HEK293 (cell line): ENCODE measurements around the gene CBX1.

ENCODE experiments used
- CTCF ChIA-PET: fragments of 350-600 bp; formaldehyde crosslinking; extraction: SDS; loops from one replicate; lab custom pipeline; 2021; ENCODE audit warnings: antibody characterized with exemption; lab: Yijun Ruan, JAX
- POLR2A ChIA-PET: fragments of 300-600 bp; formaldehyde crosslinking; extraction: SDS; loops from one replicate; lab custom pipeline; 2020; ENCODE audit warnings: antibody characterized with exemption, inconsistent platforms; lab: Yijun Ruan, JAX
- H3K27ac ChIP-seq: fragments of 200-500 bp; sonication (Bioruptor generic); 2 replicates; pipeline ENCODE4 v1.5.1; 2014; ENCODE audit warnings: low read depth, low read length, control low read depth, inconsistent platforms; ENCODE audit errors: extremely low read depth
- H3K36me3 ChIP-seq, 2 experiments: fragments of 200-500 bp in 1 of 2; sonication (Bioruptor generic) in 1 of 2; 1 replicate in 1 of 2; 2 replicates in 1 of 2; pipeline ENCODE4 v1.5.1; 2014 to 2017; ENCODE audit warnings: inconsistent platforms in 2 of 2, low read length in 2 of 2; ENCODE audit not compliant: control insufficient read depth in 2 of 2, insufficient read depth in 1 of 2
- H3K4me1 ChIP-seq: fragments of 200-500 bp; sonication (Bioruptor generic); 2 replicates; pipeline ENCODE4 v1.5.1; 2014; ENCODE audit warnings: mild to moderate bottlenecking, low read length, inconsistent platforms; ENCODE audit not compliant: control insufficient read depth, insufficient read depth
- H3K4me3 ChIP-seq: 2 replicates; pipeline ENCODE4 v1.5.1; 2011; ENCODE audit warnings: low read depth, mild to moderate bottlenecking, control low read depth, low read length, moderate library complexity
- H3K9me3 ChIP-seq: fragments of 200-500 bp; sonication (Bioruptor generic); 2 replicates; pipeline ENCODE4 v1.5.1; 2014; ENCODE audit warnings: low read depth, low read length, inconsistent platforms; ENCODE audit not compliant: control insufficient read depth, insufficient read depth
- EGR2 ChIP-seq: fragments of 450-650 bp; formaldehyde crosslinking; IDR thresholded peaks from 2 replicates; pipeline ENCODE4 v1.5.1; 2016; ENCODE audit warnings: low read depth, missing biosample characterization, missing genetic modification characterization
- FEZF1 ChIP-seq: fragments of 450-650 bp; formaldehyde crosslinking; IDR thresholded peaks from 2 replicates; pipeline ENCODE4 v1.5.1; 2016; ENCODE audit warnings: missing biosample characterization, missing genetic modification characterization
- GLI4 ChIP-seq: fragments of 450-650 bp; formaldehyde crosslinking; IDR thresholded peaks from 2 replicates; pipeline ENCODE4 v1.5.1; 2016; ENCODE audit warnings: missing biosample characterization, missing genetic modification characterization
- KLF16 ChIP-seq: fragments of 450-650 bp; formaldehyde crosslinking; IDR thresholded peaks from 2 replicates; pipeline ENCODE4 v1.5.1; 2017; ENCODE audit warnings: missing biosample characterization, missing genetic modification characterization
- MYNN ChIP-seq: fragments of 450-650 bp; formaldehyde crosslinking; IDR thresholded peaks from 2 replicates; pipeline ENCODE4 v1.5.1; 2016; ENCODE audit warnings: missing biosample characterization, missing genetic modification characterization, borderline replicate concordance
- MZF1 ChIP-seq: fragments of 450-650 bp; formaldehyde crosslinking; IDR thresholded peaks from 2 replicates; pipeline ENCODE4 v1.5.1; 2017; ENCODE audit warnings: missing biosample characterization, missing genetic modification characterization, borderline replicate concordance
- TRIM28 ChIP-seq: IDR thresholded peaks from 2 replicates; pipeline ENCODE4 v1.6.1; 2011; ENCODE audit warnings: low read length, control low read depth, borderline replicate concordance
- ZBTB20 ChIP-seq: fragments of 450-650 bp; formaldehyde crosslinking; IDR thresholded peaks from 2 replicates; pipeline ENCODE4 v1.5.1; 2016; ENCODE audit warnings: missing biosample characterization, missing genetic modification characterization
- ZNF148 ChIP-seq: fragments of 450-650 bp; formaldehyde crosslinking; IDR thresholded peaks from 2 replicates; pipeline ENCODE4 v1.5.0; 2017; ENCODE audit warnings: missing biosample characterization, missing genetic modification characterization, borderline replicate concordance
- ZNF2 ChIP-seq: fragments of 450-650 bp; formaldehyde crosslinking; IDR thresholded peaks from 2 replicates; pipeline ENCODE4 v1.5.1; 2016; ENCODE audit warnings: missing biosample characterization, missing genetic modification characterization
- ZNF202 ChIP-seq: fragments of 450-650 bp; formaldehyde crosslinking; IDR thresholded peaks from 2 replicates; pipeline ENCODE4 v1.5.1; 2016; ENCODE audit warnings: missing biosample characterization, missing genetic modification characterization, borderline replicate concordance
- ZNF214 ChIP-seq: fragments of 450-650 bp; formaldehyde crosslinking; IDR thresholded peaks from 2 replicates; pipeline ENCODE4 v1.5.1; 2017; ENCODE audit warnings: missing biosample characterization, mild to moderate bottlenecking, missing genetic modification characterization, borderline replicate concordance
- ZNF433 ChIP-seq: fragments of 450-650 bp; formaldehyde crosslinking; IDR thresholded peaks from 2 replicates; pipeline ENCODE4 v1.5.1; 2016; ENCODE audit warnings: missing biosample characterization, missing genetic modification characterization, low read depth
- ZNF621 ChIP-seq: fragments of 450-650 bp; formaldehyde crosslinking; IDR thresholded peaks from 2 replicates; pipeline ENCODE4 v1.5.1; 2017; ENCODE audit warnings: missing biosample characterization, missing genetic modification characterization
- ZNF704 ChIP-seq: fragments of 450-650 bp; formaldehyde crosslinking; IDR thresholded peaks from 2 replicates; pipeline ENCODE4 v1.5.1; 2016; ENCODE audit warnings: missing biosample characterization, missing genetic modification characterization
- ZNF76 ChIP-seq: fragments of 450-650 bp; formaldehyde crosslinking; IDR thresholded peaks from 2 replicates; pipeline ENCODE4; 2016; ENCODE audit warnings: low read depth, missing biosample characterization, missing genetic modification characterization, borderline replicate concordance
- ZNF785 ChIP-seq: fragments of 450-650 bp; formaldehyde crosslinking; IDR thresholded peaks from 2 replicates; pipeline ENCODE4 v1.5.1; 2016; ENCODE audit warnings: missing biosample characterization, missing genetic modification characterization
- ZSCAN4 ChIP-seq: fragments of 450-650 bp; formaldehyde crosslinking; IDR thresholded peaks from 2 replicates; pipeline ENCODE4 v1.5.1; 2017; ENCODE audit warnings: missing biosample characterization, missing genetic modification characterization
- TF ChIP-seq, protein P1 (sequence below): fragments of 450-650 bp; formaldehyde crosslinking; IDR thresholded peaks from 2 replicates; pipeline ENCODE4 v1.5.1; 2016; ENCODE audit warnings: missing biosample characterization, missing genetic modification characterization

CBX1 gene

DNA sequence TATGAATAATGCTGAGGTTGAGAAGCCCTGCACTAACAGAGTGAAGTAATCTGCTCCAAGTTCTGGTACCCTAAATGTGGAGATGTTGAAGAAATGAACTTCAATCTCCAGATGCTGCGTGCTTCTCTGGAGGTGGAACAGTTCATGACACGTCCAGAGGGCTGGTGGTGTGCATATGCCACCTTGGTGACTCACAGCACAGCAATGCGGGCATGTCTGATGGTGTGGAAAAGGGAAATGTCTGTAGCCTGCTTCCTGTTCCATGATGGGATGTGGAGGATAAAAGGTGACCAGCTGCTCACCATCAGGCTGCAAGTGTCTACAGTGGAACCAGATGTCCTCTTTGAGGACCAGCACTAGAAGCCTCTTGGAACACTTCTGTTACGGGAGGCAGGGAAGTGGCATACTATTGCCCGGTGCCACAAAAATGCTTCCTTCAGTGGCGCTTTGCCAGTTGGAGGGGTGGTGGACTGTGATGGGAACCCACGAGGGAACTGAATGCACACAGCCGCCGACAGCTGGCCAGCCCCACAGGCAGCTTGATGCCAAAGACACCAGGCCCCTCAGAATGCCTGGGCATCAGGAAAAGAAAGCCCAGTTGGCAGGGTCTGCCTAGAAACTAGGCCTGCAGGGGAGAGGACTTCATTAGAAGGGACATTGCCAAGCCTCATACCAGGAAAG is 26.2 kb upstream of the CBX1 start (continued):
- TF ChIP-seq ZNF621 (no peak), MYNN (tag by site-specific recombination) (no peak), EGR2 (tag by site-specific recombination) (no peak), ZNF202 (no peak), ZNF785 (tag by site-specific recombination) (no peak), MZF1 (no peak), ZNF148 (tag by site-specific recombination) (no peak), KLF16 (tag by site-specific recombination) (no peak)

DNA sequence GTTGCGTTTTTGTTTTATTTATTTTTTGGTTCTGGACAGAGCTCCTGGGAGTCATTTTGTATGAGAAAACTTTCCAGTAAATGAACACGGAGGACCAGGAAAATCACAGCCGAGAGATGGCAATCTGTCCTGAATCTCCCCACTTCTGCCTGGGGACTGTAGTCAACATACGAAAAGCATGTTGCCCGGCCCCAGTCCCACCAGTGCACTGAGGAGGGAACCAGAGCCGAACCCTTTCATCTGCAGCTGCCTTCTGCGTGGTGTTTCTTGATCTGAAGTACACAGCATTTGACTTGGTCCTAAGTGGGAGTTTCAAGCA is 25.2 kb upstream of the CBX1 start:
- H3K27ac ChIP-seq: no peak overlapping the region

More for the DNA sequence above, 25.2 kb upstream of the CBX1 start:
- TF ChIP-seq ZNF214 (tag by site-specific recombination): no peak
- TF ChIP-seq ZNF76 (tag by site-specific recombination): no peak
- no peak for TF ChIP-seq FEZF1
- TF ChIP-seq, protein P1, sequence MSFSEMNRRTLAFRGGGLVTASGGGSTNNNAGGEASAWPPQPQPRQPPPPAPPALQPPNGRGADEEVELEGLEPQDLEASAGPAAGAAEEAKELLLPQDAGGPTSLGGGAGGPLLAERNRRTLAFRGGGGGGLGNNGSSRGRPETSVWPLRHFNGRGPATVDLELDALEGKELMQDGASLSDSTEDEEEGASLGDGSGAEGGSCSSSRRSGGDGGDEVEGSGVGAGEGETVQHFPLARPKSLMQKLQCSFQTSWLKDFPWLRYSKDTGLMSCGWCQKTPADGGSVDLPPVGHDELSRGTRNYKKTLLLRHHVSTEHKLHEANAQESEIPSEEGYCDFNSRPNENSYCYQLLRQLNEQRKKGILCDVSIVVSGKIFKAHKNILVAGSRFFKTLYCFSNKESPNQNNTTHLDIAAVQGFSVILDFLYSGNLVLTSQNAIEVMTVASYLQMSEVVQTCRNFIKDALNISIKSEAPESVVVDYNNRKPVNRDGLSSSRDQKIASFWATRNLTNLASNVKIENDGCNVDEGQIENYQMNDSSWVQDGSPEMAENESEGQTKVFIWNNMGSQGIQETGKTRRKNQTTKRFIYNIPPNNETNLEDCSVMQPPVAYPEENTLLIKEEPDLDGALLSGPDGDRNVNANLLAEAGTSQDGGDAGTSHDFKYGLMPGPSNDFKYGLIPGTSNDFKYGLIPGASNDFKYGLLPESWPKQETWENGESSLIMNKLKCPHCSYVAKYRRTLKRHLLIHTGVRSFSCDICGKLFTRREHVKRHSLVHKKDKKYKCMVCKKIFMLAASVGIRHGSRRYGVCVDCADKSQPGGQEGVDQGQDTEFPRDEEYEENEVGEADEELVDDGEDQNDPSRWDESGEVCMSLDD (tag by site-specific recombination): no peak
- no peak for TF ChIP-seq ZNF2 (tag by site-specific recombination)
- TF ChIP-seq TRIM28: no peak
- no peak for TF ChIP-seq GLI4 (tag by site-specific recombination)
- TF ChIP-seq ZNF704 (tag by site-specific recombination): no peak
- no peak for TF ChIP-seq ZSCAN4 (tag by site-specific recombination)
- TF ChIP-seq ZBTB20 (tag by site-specific recombination): no peak
- TF ChIP-seq ZNF433: no peak
- TF ChIP-seq KLF16 (tag by site-specific recombination): no peak
- Histone ChIP-seq H3K9me3 (no peaks in the 10 kb centered on the region), H3K4me1 (no peaks in the 10 kb centered on the region), H3K36me3 (peaks cover 0 to 43% of the 10 kb centered on the region in 2 experiments; a peak in 2 of 3 replicates), H3K4me3 (no peak overlapping the region)
- ChIA-PET POLR2A (interaction anchor here (1.4 kb wide), 1 partner anchor 18 kb away, joined by 4 read pairs; the partner anchor contains the start of gene SNX11), CTCF (interaction anchor here (0.7 to 2.3 kb wide), 5 partner anchors 46 to 101 kb away, joined by 3 to 7 read pairs (median 5); no protein-coding TSS in a partner anchor)
